HepG2 (cell line): ENCODE data around the gene CLPTM1. TPM values are rescaled to one million over a fixed set of nuclear protein-coding genes. Genes with fewer than 3 reads are reported as not detected.

Source experiments
- ARNT2 ChIP-seq: sonication (generic); formaldehyde crosslinking; IDR thresholded peaks from 2 replicates; pipeline ENCODE4 v1.8.0; 2022; ENCODE audit warnings: mild to moderate bottlenecking, low read depth, missing genetic modification reagents, moderate library complexity
- GTF3A ChIP-seq: sonication (generic); formaldehyde crosslinking; conservative IDR thresholded peaks from 2 replicates; pipeline ENCODE4 v1.4.0; 2020; ENCODE audit warnings: mild to moderate bottlenecking, missing genetic modification reagents
- KLF6 ChIP-seq: IDR thresholded peaks from 2 replicates; pipeline ENCODE4 v1.8.0; 2016; ENCODE audit warnings: missing biosample characterization, missing genetic modification reagents
- MATR3 ChIP-seq: sonication (generic); formaldehyde crosslinking; IDR thresholded peaks from 2 replicates; pipeline ENCODE4 v1.4.0; 2020; ENCODE audit warnings: missing genetic modification reagents
- MAZ ChIP-seq, 2 experiments: sonication (generic) in 1 of 2; formaldehyde crosslinking in 1 of 2; IDR thresholded peaks; 2 replicates each; pipeline versions ENCODE4 v1.5.0 to v1.6.1; 2012 to 2020; ENCODE audit warnings: low read depth in 2 of 2, mild to moderate bottlenecking in 2 of 2, borderline replicate concordance in 1 of 2, improper control_type of control experiment in 1 of 2, low read length in 1 of 2, missing genetic modification reagents in 1 of 2, moderate library complexity in 1 of 2
- MEF2D ChIP-seq: sonication (generic); formaldehyde crosslinking; IDR thresholded peaks from 2 replicates; pipeline ENCODE4 v1.5.1; 2020; ENCODE audit warnings: mild to moderate bottlenecking, missing genetic modification reagents
- RORA ChIP-seq: sonication (generic); formaldehyde crosslinking; IDR thresholded peaks from 2 replicates; pipeline ENCODE4 v1.5.0; 2020; ENCODE audit warnings: mild to moderate bottlenecking, missing genetic modification reagents, moderate library complexity
- SALL1 ChIP-seq: sonication (generic); formaldehyde crosslinking; IDR thresholded peaks from 2 replicates; pipeline ENCODE4 v1.8.0; 2022; ENCODE audit warnings: mild to moderate bottlenecking, missing genetic modification reagents
- SMYD3 ChIP-seq: sonication (generic); formaldehyde crosslinking; IDR thresholded peaks from 2 replicates; pipeline ENCODE4 v1.8.1; 2023; ENCODE audit warnings: mild to moderate bottlenecking, missing genetic modification reagents
- TOPORS ChIP-seq: sonication (generic); formaldehyde crosslinking; IDR thresholded peaks from 2 replicates; pipeline ENCODE4 v1.8.0; 2023; ENCODE audit warnings: mild to moderate bottlenecking, missing genetic modification reagents
- YEATS2 ChIP-seq: sonication (generic); formaldehyde crosslinking; IDR thresholded peaks from 2 replicates; pipeline ENCODE4 v1.4.0; 2020; ENCODE audit warnings: missing genetic modification reagents, borderline replicate concordance
- ZBTB7B ChIP-seq: sonication (generic); formaldehyde crosslinking; IDR thresholded peaks from 2 replicates; pipeline ENCODE4 v1.4.0; 2020; ENCODE audit warnings: missing genetic modification reagents
- ZNF362 ChIP-seq: sonication (generic); formaldehyde crosslinking; IDR thresholded peaks from 2 replicates; pipeline ENCODE4 v1.4.0; 2020; ENCODE audit warnings: missing genetic modification reagents, mild to moderate bottlenecking, borderline replicate concordance
- ZNF382 ChIP-seq: sonication (generic); formaldehyde crosslinking; IDR thresholded peaks from 2 replicates; pipeline ENCODE4 v1.5.0; 2020; ENCODE audit warnings: missing genetic modification reagents, mild to moderate bottlenecking, borderline replicate concordance
- ZNF674 ChIP-seq: sonication (generic); formaldehyde crosslinking; IDR thresholded peaks from 2 replicates; pipeline ENCODE4 v1.5.0; 2020; ENCODE audit warnings: low read depth, mild to moderate bottlenecking, missing genetic modification reagents
- ZNF761 ChIP-seq: sonication (generic); formaldehyde crosslinking; conservative IDR thresholded peaks from 2 replicates; pipeline ENCODE4 v1.4.0; 2020; ENCODE audit warnings: mild to moderate bottlenecking, missing genetic modification reagents
- ZNF781 ChIP-seq: sonication (generic); formaldehyde crosslinking; IDR thresholded peaks from 2 replicates; pipeline ENCODE4 v1.5.1; 2020; ENCODE audit warnings: borderline replicate concordance, mild to moderate bottlenecking, missing genetic modification reagents; ENCODE audit errors: not compliant biosample characterization
- ZNF879 ChIP-seq: sonication (generic); formaldehyde crosslinking; IDR thresholded peaks from 2 replicates; pipeline ENCODE4 v1.8.1; 2023; ENCODE audit warnings: missing genetic modification reagents
- polyA plus RNA-seq, 8 experiments: library from polyadenylated mRNA; depleted of rRNA in 3 of 8; stranded (reverse) in 7 of 8; unstranded in 1 of 8; fragments of >200 nt; fragmentation: Illumina TruSeq in 4 of 8; extraction: Trizol in 4 of 8; gene quantifications; 2 replicates each; pipeline versions ENCODE4 v1.2.1 to v1.2.3, GENCODE V29; 2011 to 2016; ENCODE audit warnings: low read depth in 4 of 8, missing spikeins in 1 of 8, mixed read lengths in 1 of 8; ENCODE audit not compliant: insufficient read depth in 1 of 8
- total RNA-seq, 5 experiments: library from RNA; depleted of rRNA; stranded (reverse); fragments of >200 nt; fragmentation: Illumina TruSeq; extraction: Trizol; gene quantifications; 2 replicates each; pipeline ENCODE4 v1.2.3, GENCODE V29; 2016; ENCODE audit warnings: low read depth in 1 of 5
- TF ChIP-seq, protein P1 (sequence below): sonication (generic); formaldehyde crosslinking; conservative IDR thresholded peaks from 2 replicates; pipeline ENCODE4 v1.5.0; 2020; ENCODE audit warnings: missing genetic modification reagents
- TF ChIP-seq, protein P2 (sequence below): sonication (generic); formaldehyde crosslinking; IDR thresholded peaks from 2 replicates; pipeline ENCODE4 v1.9.0; 2021; ENCODE audit warnings: missing genetic modification reagents, mild to moderate bottlenecking, borderline replicate concordance
- TF ChIP-seq, protein P3 (sequence below): sonication (generic); formaldehyde crosslinking; IDR thresholded peaks from 2 replicates; pipeline ENCODE4 v1.8.0; 2022; ENCODE audit warnings: mild to moderate bottlenecking, missing genetic modification reagents; ENCODE audit not compliant: insufficient replicate concordance

Gene CLPTM1
- total and polyA plus RNA-seq, 2 of the 13 experiments (the other 11 are each of a cell fraction or from before 2014, with no cell fraction given), result 34.9 to 42.8 TPM

DNA sequence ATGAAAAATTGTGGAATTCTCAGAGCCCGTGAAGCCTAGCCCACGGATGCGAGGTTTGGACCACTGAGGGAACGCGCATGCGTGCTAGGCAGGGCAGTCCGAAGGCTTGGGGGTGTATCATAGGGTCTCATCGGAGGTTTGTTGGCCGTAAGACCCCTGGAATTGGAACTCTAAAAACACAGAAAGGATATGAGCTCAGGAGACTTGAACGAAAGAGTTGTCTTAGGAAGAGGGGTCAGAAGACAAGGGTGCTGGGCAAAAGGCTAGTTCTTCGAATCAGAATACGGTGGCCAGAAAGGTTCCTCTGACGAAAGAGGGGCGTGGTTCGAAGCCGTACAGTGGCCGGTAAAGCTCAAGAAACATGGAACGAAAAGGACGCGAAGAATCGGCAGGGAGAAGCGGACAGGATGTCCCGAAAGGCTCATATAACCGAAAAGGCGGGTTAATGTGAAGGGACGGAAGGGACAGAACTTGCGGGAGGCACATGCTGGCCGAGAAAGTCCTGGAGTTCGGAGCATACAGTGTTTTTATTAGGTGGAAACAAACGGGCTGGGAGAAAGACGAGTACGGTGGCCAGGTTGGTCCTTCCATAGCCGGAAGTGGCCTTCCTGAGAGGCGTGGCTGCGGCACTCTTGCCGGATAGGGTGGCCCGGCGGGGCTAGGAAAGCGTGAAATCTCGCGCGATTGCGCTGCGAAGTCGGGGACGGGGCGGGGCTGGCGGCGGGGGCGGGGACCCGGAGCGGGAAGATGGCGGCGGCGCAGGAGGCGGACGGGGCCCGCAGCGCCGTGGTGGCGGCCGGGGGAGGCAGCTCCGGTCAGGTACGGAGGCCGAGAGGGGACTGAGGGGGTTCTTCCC, at the start of gene CLPTM1 (continued):
- TF ChIP-seq, protein P1, sequence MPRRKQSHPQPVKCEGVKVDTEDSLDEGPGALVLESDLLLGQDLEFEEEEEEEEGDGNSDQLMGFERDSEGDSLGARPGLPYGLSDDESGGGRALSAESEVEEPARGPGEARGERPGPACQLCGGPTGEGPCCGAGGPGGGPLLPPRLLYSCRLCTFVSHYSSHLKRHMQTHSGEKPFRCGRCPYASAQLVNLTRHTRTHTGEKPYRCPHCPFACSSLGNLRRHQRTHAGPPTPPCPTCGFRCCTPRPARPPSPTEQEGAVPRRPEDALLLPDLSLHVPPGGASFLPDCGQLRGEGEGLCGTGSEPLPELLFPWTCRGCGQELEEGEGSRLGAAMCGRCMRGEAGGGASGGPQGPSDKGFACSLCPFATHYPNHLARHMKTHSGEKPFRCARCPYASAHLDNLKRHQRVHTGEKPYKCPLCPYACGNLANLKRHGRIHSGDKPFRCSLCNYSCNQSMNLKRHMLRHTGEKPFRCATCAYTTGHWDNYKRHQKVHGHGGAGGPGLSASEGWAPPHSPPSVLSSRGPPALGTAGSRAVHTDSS (CRISPR knock-in tag), result no peak
- peak; percentile 51 for TF ChIP-seq ZNF761 (CRISPR knock-in tag)
- TF ChIP-seq ZNF781, result peak; percentile 63
- TF ChIP-seq MAZ (IDR thresholded peaks at IDR 0.05; ENCODE audit: borderline replicate concordance, low read depth, low read length), result peak; percentile 36; the same call in 1 of the 2 replicates
- 0 out of 2 replicates have a peak, but pooled peaks have one; percentile 24 for TF ChIP-seq MAZ (CRISPR knock-in tag; IDR thresholded peaks at IDR 0.05; ENCODE audit: low read depth)
- no peak for TF ChIP-seq MATR3
- TF ChIP-seq ZBTB7B (CRISPR knock-in tag), result 0 out of 2 replicates have a peak, but pooled peaks have one; percentile 20
- TF ChIP-seq TOPORS (CRISPR knock-in tag), result peak; percentile 65
- TF ChIP-seq SMYD3 (CRISPR knock-in tag), result peak; percentile 90
- TF ChIP-seq, protein P2, sequence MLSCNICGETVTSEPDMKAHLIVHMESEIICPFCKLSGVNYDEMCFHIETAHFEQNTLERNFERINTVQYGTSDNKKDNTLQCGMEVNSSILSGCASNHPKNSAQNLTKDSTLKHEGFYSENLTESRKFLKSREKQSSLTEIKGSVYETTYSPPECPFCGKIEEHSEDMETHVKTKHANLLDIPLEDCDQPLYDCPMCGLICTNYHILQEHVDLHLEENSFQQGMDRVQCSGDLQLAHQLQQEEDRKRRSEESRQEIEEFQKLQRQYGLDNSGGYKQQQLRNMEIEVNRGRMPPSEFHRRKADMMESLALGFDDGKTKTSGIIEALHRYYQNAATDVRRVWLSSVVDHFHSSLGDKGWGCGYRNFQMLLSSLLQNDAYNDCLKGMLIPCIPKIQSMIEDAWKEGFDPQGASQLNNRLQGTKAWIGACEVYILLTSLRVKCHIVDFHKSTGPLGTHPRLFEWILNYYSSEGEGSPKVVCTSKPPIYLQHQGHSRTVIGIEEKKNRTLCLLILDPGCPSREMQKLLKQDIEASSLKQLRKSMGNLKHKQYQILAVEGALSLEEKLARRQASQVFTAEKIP (CRISPR knock-in tag), result no peak
- TF ChIP-seq MEF2D (CRISPR knock-in tag), result peak; percentile 77; the same call in 1 of the 2 replicates
- TF ChIP-seq GTF3A (CRISPR knock-in tag), result 0 out of 2 replicates have a peak, but pooled peaks have one; percentile 15
- TF ChIP-seq ZNF879 (CRISPR knock-in tag), result peak; percentile 59; the same call in 1 of the 2 replicates
- TF ChIP-seq KLF6, result 0 out of 2 replicates have a peak, but pooled peaks have one; percentile 24
- no peak for TF ChIP-seq ZNF674 (CRISPR knock-in tag)
- no peak for TF ChIP-seq ARNT2 (CRISPR knock-in tag)
- 0 out of 2 replicates have a peak, but pooled peaks have one; percentile 38 for TF ChIP-seq RORA (CRISPR knock-in tag)
- TF ChIP-seq, protein P3, sequence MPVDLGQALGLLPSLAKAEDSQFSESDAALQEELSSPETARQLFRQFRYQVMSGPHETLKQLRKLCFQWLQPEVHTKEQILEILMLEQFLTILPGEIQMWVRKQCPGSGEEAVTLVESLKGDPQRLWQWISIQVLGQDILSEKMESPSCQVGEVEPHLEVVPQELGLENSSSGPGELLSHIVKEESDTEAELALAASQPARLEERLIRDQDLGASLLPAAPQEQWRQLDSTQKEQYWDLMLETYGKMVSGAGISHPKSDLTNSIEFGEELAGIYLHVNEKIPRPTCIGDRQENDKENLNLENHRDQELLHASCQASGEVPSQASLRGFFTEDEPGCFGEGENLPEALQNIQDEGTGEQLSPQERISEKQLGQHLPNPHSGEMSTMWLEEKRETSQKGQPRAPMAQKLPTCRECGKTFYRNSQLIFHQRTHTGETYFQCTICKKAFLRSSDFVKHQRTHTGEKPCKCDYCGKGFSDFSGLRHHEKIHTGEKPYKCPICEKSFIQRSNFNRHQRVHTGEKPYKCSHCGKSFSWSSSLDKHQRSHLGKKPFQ (CRISPR knock-in tag), result no peak
- TF ChIP-seq ZNF382 (CRISPR knock-in tag), result no peak
- peak; percentile 46 for TF ChIP-seq SALL1 (CRISPR knock-in tag)
- TF ChIP-seq YEATS2 (CRISPR knock-in tag), result peak; percentile 75; the same call in 1 of the 2 replicates
- no peak for TF ChIP-seq ZNF362 (CRISPR knock-in tag)
